PFSK-1 (cell line): ENCODE data around the gene TEX101.

Experiments
- FOXP2 ChIP-seq: optimal IDR thresholded peaks from 2 replicates; pipeline ENCODE3; 2011; ENCODE audit warnings: borderline replicate concordance, control low read depth, inconsistent platforms; ENCODE audit not compliant: insufficient read depth; ENCODE audit errors: extremely low read length, extremely low read depth
- POLR2AphosphoS5 ChIP-seq: IDR thresholded peaks from 2 replicates; pipeline ENCODE4 v1.6.1; 2012; ENCODE audit warnings: low read depth, mild to moderate bottlenecking, control low read depth, low read length, moderate library complexity
- REST ChIP-seq, 2 experiments: IDR thresholded peaks; 2 replicates each; pipeline versions ENCODE4 v1.6.1 to v1.8.0; 2011 to 2012; ENCODE audit warnings: low read depth in 2 of 2, low read length in 2 of 2, control low read depth in 1 of 2, inconsistent platforms in 1 of 2, mild to moderate bottlenecking in 1 of 2, moderate library complexity in 1 of 2; ENCODE audit not compliant: insufficient read depth in 1 of 2
- SIN3A ChIP-seq: IDR thresholded peaks from 2 replicates; pipeline ENCODE4 v1.6.1; 2012; ENCODE audit warnings: mild to moderate bottlenecking, low read length, moderate library complexity, borderline replicate concordance; ENCODE audit not compliant: insufficient read depth
- TAF1 ChIP-seq: IDR thresholded peaks from 2 replicates; pipeline ENCODE4 v1.6.1; 2012; ENCODE audit warnings: low read length, control low read depth, borderline replicate concordance; ENCODE audit not compliant: insufficient read depth

Gene TEX101

GRCh38 chr19:43450545-43450997 lies 35.9 kb downstream of the TEX101 start:
- TF ChIP-seq TAF1 (no peak), POLR2AphosphoS5 (no peak), SIN3A (no peak), REST (IDR thresholded peaks at IDR 0.05; ENCODE audit: insufficient read depth in 1 of 2, low read depth in 2 of 2, low read length in 2 of 2) (no peak), FOXP2 (no peak)

DNA sequence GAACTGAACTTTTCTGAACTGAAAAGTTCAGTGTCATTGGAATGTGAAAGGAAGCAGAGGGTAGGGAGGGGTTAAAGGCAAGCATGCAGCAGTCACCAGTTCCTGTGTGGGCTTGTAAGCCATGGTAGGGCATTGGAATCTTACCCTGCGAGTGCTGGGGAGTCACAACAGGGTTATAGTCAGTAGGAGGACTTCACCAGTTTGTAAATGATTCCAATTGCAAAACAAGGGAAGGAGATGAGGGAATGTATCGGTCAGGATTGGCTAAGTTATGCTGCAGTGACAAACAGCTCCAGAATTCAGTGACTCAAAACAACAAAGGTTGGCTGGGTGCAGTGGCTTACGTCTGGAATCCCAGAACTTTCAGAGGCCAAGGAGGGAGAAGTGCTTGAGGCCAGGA lies 37.9 kb downstream of the TEX101 start:
- TF ChIP-seq POLR2AphosphoS5 (no peak), REST (IDR thresholded peaks at IDR 0.05; ENCODE audit: insufficient read depth in 1 of 2, low read depth in 2 of 2, low read length in 2 of 2) (no peak), TAF1 (no peak), SIN3A (no peak)

GRCh38 chr19:43454031-43454430 lies 39.3 kb downstream of the TEX101 start:
- TF ChIP-seq REST (IDR thresholded peaks at IDR 0.05; ENCODE audit: insufficient read depth in 1 of 2, low read depth in 2 of 2, low read length in 2 of 2) (no peak), TAF1 (no peak), POLR2AphosphoS5 (no peak), SIN3A (no peak), FOXP2 (no peak)

GRCh38 chr19:43455321-43456113 lies 40.8 kb downstream of the TEX101 start:
- TF ChIP-seq REST (IDR thresholded peaks at IDR 0.05; ENCODE audit: insufficient read depth in 1 of 2, low read depth in 2 of 2, low read length in 2 of 2) (no peak), TAF1 (no peak), FOXP2 (no peak), SIN3A (no peak), POLR2AphosphoS5 (no peak)

DNA sequence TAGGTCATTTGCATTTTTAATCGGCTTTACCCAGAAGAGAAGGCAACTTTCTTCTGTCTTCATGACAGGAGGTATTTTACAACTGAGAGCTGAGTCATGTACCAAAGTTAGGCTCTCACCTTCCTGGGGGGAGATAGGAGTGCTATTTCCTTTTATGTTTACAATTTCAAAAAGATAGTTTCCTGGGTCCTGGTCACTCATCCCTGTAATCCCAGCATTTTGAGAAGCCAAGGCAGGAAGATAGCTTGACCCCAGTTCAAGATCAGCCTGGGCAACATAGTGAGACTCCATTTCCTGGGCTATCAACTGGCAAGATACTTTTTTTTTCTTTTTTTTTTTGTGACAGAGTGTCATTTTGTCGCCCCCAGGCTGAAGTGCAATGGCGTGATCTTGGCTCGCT lies 43.1 kb downstream of the TEX101 start:
- TF ChIP-seq TAF1 (no peak), FOXP2 (no peak), POLR2AphosphoS5 (no peak), REST (IDR thresholded peaks at IDR 0.05; ENCODE audit: insufficient read depth in 1 of 2, low read depth in 2 of 2, low read length in 2 of 2) (no peak), SIN3A (no peak)
